ENCODE measurements around the gene DIAPH1.

GRCh38 chr5:141517880-141518617 is 100.8 kb downstream of the DIAPH1 start:
- TF ChIP-seq CTCF (IDR thresholded peaks at IDR 0.05), result no peak
- no peak for TF ChIP-seq POLR2A (IDR thresholded peaks at IDR 0.05)
